Measurements from ENCODE around the gene TRIB2.

The TRIB2 gene

DNA sequence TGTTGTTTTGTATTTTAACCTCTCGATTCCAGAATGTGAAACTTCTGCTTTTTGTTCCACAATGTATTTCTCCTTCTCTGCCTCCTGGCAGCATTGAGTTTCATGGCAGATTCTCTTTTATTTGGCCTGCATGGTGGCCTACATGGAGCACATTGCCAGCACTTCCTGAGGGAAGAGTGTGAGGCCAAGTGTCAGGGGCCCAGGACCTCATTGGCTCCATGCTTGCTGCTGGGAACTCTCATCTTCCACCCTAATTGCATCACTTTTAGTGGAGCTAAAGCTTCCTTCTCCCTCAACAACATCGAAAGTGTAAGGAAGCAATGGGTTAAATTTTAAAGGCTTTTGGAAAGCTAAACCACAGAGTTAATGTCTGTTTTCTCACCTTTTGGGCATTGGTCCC lies 9.5 kb downstream of the TRIB2 start:
- DNase-seq (ENCODE audit: low read depth): no peak
- H3K4me3 ChIP-seq (ENCODE audit: low read depth, low read length): no peak overlapping the region

DNA sequence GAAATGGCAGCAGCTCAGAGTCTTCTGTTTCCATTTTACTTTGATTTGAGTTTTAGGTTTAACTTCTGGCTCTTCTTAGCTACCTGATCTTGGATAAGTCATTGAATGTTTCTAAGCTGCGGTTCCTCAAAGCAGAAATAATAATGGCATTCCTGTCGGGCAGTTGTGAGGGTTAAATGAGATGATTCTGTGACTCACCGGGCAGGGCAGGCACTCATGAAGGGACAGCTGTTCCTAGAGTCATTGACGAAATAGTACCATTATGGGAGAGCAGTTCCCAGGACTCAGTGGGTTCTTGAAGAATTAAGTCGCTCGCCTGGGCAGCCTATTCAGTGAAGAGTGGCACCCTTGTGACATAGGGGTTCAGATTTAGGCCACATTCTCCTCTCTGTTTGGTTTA lies 10.3 kb downstream of the TRIB2 start:
- TF ChIP-seq MYC (IDR thresholded peaks at IDR 0.05; ENCODE audit: low read depth, low read length): no peak
- no peak for TF ChIP-seq MAX (IDR thresholded peaks at IDR 0.05; ENCODE audit: low read depth, low read length)
- TF ChIP-seq POLR2A (IDR thresholded peaks at IDR 0.05; ENCODE audit: extremely low read depth, insufficient read length): no peak
- no peak for TF ChIP-seq CTCF (IDR thresholded peaks at IDR 0.05; ENCODE audit: low read depth, low read length)
- DNase-seq (ENCODE audit: low read depth): no peak
- H3K4me3 ChIP-seq (ENCODE audit: low read depth, low read length): no peak overlapping the region

More for the DNA sequence above, 9.5 kb downstream of the TRIB2 start:
- no peak for TF ChIP-seq MYC (IDR thresholded peaks at IDR 0.05; ENCODE audit: low read depth, low read length)
- TF ChIP-seq CTCF (IDR thresholded peaks at IDR 0.05; ENCODE audit: low read depth, low read length): no peak
- TF ChIP-seq MAX (IDR thresholded peaks at IDR 0.05; ENCODE audit: low read depth, low read length): no peak
- no peak for TF ChIP-seq POLR2A (IDR thresholded peaks at IDR 0.05; ENCODE audit: extremely low read depth, insufficient read length)

- no peak for DNase-seq (ENCODE audit: low read depth)
- TF ChIP-seq MYC (IDR thresholded peaks at IDR 0.05; ENCODE audit: low read depth, low read length): no peak
- no peak for TF ChIP-seq MAX (IDR thresholded peaks at IDR 0.05; ENCODE audit: low read depth, low read length)
- TF ChIP-seq POLR2A (IDR thresholded peaks at IDR 0.05; ENCODE audit: extremely low read depth, insufficient read length): no peak
- no peak for TF ChIP-seq CTCF (IDR thresholded peaks at IDR 0.05; ENCODE audit: low read depth, low read length)
- no peak overlapping the region for H3K4me3 ChIP-seq (ENCODE audit: low read depth, low read length)
Observed at GRCh38 chr2:12727641-12728040, 10.9 kb downstream of the TRIB2 start.

DNA sequence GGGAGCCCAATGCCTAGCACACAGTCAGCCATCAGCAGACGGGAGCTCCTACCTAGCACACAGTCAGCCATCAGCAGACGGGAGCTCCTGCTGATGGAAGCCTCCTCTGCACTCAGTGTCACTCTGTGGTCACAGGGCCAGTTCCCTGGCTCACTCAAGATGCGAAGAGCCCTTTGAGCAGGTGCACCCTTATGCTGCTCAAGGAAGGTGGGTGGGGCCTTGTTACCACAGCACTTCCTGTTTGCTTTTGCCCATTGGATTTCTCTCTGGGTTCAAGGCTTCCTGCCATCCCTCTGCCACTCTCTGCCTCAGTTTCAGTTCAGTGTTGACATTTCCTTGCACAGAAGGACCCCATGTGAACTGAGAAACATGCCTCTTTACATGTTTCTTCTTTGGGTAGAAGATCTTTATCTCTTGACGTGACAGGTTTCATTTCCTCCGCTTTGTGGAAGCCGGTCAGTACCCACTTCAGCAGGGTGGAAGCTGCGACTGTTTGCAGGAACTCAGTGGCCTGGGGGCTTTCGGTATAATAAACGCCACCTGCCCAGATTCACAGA lies 11.6 kb downstream of the TRIB2 start:
- DNase-seq (ENCODE audit: low read depth): peak; percentile 39
- TF ChIP-seq MAX (IDR thresholded peaks at IDR 0.05; ENCODE audit: low read depth, low read length) (no peak), MYC (IDR thresholded peaks at IDR 0.05; ENCODE audit: low read depth, low read length) (no peak), POLR2A (IDR thresholded peaks at IDR 0.05; ENCODE audit: extremely low read depth, insufficient read length) (no peak), CTCF (IDR thresholded peaks at IDR 0.05; ENCODE audit: low read depth, low read length) (no peak)
- H3K4me3 ChIP-seq (ENCODE audit: low read depth, low read length): no peak overlapping the region

- no peak overlapping the region for H3K4me3 ChIP-seq (ENCODE audit: low read depth, low read length)
- no peak for TF ChIP-seq MAX (IDR thresholded peaks at IDR 0.05; ENCODE audit: low read depth, low read length)
Observed at GRCh38 chr2:12730265-12730664, 13.5 kb downstream of the TRIB2 start.

GRCh38 chr2:12731701-12732280 lies 15.1 kb downstream of the TRIB2 start:
- no peak overlapping the region for H3K4me3 ChIP-seq (ENCODE audit: low read depth, low read length)
- DNase-seq (ENCODE audit: low read depth): peak; percentile 34
- TF ChIP-seq MYC (IDR thresholded peaks at IDR 0.05; ENCODE audit: low read depth, low read length) (no peak), POLR2A (IDR thresholded peaks at IDR 0.05; ENCODE audit: extremely low read depth, insufficient read length) (no peak), MAX (IDR thresholded peaks at IDR 0.05; ENCODE audit: low read depth, low read length) (no peak)

More at GRCh38 chr2:12730265-12730664, 13.5 kb downstream of the TRIB2 start:
- no peak for DNase-seq (ENCODE audit: low read depth)
